ENCODE measurements around the gene ZBTB47.
A peak's percentile ranks its signal among the peaks of the same experiment; 100 is the strongest.

ZBTB47 gene

DNA sequence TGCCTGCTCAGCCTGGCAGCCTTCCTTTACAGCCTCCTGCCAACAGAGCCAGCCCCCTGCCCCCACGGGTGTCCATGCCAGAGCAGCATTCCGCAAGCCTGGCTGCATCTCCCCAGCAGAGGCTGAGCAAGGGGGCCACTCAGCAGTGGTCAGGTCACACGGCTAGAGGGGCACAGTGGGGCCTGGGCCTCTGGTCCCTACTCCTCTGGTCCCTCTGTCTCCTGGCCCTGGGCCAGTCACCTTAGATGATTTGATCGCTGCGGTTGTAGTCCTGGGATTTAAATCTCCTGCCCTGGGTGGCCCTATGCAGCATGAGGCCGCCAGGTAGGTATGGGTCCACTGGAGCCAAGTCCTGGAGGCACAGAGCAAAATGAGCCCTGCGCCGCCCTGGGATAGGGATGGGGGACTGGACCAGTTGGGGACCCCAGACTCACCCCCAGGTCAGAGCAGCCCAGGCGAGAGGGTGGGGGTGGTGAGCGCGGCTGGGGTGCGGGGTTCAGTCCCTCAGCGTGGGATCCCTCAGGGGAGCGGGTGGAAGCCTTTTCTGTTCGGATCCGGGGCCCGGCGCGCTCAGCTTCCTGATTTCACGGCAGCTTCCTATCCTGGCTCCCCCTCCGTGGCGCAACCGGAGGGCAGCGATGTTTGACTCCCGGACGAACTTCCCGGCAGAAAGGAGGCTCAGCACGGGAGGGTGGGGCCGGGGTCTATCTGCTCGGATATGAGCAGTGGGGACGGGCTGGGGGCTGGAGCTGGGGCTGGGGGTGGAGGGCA lies at the start of gene ZBTB47:
TSS of gene ZBTB47 (plus strand) at position 138 of the 771 bp plus-strand sequence. CDS start 4,659 bp downstream, outside the sequence.
- peak; percentile 32 for DNase-seq

DNA sequence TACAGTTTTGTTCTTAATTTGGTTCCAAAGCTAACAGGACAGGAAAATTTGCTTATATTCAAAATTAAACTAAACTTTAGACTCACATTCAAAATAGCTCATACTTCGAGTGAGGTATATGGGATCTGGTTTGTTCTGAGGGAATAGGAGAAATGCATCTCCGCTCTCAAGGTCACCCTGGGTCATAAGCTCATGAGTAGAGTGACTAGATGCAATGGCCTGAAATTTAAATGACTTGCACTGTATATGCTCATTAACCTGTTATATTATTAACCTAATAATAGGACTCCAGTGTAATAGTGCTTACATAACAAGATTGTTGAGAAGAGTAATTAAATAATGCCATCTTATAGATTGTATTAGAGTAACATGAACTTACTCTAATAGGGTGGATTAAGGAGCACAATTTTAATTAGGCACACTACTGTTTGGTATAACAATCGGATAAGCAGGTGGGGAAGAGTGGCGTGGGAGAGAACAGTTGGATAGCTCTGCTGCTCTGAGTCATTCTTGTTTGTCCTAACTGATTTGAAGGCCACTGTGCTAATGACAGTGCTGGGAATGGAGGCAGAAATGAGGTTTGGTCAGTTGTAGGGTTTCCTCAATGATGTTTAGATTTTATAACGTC lies 47.8 kb upstream of the ZBTB47 start:
- no peak for DNase-seq

DNA sequence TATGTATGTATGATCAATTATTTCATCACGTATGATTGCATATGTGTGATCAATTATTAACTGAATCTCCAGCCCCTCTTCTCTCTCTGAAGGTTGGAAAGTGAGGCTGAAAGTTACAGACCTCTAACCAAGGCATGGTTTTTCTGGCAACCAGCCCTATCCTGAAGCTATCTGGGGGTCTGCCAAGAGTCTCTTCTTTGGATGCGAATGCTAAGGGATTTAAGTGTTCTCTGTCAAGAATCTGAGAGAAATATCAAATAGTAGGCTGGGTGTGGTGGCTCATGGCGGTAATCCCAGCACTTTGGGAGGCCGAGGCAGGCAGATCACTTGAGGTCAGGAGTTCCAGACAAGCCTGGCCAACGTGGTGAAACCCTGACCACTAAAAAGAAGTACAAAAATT lies 44.9 kb upstream of the ZBTB47 start:
- DNase-seq: no peak

DNA sequence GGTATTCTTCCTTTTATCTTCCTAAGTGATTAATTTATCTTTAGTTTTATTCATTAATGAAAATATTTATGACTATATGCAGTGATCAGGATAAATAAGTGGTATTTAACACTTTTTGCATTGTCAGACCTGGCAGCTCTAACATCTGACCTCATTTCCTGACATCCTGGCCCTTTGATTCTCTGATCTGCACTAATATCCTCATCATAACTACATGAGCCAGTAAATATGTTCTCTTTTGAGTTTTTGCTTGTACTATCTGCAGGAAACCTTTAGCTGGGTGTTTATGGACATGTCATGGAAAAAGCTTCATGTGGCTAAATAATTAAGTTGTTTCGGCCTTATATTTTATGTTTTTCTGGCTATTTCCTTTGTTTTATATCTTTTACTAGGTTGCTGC lies 42.5 kb upstream of the ZBTB47 start:
- DNase-seq: no peak

DNA sequence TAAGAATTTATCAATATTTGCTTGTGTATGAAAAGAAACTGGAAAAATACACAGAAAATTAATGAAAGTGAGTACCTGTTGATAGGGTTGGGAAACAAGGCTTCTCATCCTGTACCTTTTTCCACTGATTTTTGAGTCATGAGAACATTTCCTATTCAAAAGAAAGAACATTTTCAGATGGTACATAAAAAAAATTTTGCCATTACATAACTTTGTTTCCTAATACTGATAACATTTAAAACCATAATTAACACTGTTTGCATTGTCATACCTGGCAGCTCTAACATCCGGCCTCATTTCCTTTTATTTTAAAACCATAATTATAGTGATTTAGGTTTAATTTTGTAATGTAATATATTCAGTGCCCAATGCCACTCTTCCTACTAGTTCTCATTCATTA lies 41.3 kb upstream of the ZBTB47 start:
- no peak for DNase-seq

DNA sequence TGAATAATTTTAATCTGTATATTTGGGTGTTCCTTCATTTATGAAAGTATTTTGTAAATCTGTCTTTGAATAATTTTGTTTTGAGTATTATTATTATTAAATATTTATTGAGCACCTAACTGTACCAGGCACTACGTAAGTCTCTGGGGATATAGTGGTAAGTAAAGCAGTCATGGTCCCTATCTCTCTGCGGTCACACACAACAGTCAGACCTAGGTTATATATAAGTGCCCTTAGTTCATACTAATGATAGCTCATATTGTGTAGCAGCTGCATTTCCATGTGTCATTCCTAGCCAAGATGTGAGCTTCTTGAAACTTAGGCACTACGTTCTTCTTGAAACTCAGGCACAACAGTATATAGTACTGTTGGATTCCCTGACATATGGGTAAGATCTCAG lies 40.6 kb upstream of the ZBTB47 start:
- DNase-seq: no peak

DNA sequence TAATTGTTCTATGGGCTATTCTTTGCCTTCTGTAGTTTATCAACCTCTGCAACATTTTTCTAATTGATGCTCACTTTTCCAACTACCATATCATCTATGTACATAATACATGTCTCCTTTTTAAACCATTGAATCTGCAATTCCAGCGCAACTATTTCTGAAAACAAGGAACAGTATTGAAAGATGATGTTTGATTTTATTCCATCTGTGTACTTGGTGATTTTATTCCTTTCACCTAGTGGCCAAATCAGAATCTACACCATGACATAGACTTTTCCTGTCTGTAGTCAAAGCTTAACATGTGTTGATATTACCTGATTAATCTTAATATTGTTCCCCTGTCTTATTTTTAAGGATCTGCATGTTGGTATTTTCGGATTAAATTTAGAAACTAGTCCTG lies 40.0 kb upstream of the ZBTB47 start:
- DNase-seq: no peak

DNA sequence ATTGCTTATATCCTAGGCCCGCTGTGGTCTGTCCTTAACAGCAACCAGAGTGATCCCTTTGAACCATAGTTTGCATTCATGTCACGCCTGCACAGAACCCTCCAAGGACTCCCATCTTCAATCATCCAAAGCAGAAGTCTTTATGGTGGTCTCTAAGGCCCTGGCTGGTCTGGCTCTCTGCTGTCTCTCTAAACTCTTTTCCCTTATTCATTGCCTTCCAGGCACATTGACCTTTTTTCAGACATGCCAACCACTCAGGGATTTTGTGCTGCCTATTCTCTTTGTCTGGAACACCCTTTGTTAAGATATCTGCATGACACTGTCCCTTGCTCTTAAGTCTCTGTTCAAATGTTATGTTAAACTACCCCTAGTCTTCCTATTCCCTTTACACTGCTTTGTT lies 21.9 kb upstream of the ZBTB47 start:
- no peak for DNase-seq

DNA sequence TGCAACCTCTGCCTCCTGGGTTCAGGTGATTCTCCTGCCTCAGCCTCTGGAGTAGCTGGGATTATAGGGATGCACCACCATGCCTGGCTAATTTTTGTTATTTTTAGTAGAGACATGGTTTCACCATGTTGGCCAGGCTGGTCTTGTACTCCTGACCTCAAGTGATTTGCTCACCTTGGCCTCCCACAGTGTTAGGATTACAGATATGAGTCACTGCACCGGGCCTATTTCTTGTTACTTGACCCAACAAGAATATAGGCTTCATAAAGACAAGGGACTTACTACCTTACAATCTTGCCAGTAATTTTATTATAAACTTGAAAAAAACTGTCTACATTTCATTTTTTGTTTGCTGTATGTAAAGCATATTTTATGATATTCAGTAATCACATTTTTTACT lies 21.4 kb upstream of the ZBTB47 start:
- DNase-seq: no peak

DNA sequence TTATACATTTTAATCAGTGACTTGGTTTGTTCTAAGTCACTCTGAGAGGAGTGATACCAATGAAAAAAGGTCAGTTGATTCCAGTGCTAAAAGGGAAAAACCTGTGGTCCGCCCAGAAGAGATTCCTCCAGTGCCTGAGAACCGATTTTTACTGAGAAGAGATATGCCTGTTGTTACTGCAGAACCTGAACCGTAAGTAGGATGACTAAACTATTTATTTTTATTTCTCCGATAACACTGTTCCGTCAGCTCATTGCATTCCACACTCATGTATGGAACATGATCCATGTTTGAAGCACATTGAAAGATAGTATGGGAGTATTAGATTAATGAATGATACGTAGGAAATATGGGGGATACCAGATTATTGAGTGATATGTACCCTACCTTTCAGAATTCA lies 20.0 kb upstream of the ZBTB47 start:
- DNase-seq: no peak

DNA sequence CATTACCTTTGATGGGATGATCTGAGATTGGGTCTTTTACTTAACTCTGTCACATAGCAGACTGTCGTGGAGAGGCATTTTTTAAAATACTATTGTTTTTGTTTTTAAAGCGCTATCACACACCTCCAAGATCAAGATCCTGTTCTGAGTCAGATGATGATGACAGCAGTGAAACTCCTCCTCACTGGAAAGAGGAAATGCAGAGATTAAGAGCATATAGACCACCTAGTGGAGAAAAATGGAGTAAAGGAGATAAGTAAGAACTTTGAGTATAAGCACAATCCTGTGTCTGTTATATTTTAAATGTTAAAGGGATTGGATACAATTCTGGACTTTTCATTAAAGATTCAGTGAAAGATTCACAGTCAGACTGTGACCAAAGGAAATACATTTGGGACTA lies 18.4 kb upstream of the ZBTB47 start:
- no peak for DNase-seq

DNA sequence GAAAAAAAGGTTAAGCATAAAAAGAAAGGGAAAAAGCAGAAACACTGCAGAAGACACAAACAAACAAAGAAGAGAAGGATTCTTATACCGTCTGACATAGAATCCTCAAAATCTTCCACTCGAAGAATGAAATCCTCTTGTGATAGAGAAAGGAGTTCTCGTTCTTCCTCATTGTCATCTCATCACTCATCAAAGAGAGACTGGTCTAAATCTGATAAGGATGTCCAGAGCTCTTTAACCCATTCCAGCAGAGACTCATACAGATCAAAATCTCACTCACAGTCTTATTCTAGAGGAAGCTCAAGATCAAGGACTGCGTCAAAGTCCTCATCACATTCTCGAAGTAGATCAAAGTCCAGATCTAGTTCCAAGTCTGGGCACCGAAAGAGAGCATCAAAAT lies 16.5 kb upstream of the ZBTB47 start:
- no peak for DNase-seq

DNA sequence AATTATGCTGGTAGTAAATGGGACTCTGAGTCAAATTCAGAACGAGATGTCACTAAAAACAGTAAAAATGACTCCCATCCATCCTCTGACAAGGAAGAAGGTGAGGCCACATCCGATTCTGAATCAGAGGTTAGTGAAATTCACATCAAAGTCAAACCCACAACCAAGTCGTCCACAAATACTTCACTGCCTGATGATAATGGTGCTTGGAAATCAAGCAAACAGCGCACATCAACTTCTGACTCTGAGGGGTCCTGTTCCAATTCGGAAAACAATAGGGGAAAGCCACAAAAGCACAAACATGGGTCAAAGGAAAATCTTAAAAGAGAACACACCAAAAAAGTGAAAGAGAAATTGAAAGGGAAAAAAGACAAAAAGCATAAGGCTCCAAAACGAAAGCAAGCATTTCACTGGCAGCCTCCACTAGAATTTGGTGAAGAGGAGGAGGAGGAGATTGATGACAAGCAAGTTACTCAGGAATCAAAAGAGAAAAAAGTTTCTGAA lies 15.1 kb upstream of the ZBTB47 start:
- no peak for DNase-seq

DNA sequence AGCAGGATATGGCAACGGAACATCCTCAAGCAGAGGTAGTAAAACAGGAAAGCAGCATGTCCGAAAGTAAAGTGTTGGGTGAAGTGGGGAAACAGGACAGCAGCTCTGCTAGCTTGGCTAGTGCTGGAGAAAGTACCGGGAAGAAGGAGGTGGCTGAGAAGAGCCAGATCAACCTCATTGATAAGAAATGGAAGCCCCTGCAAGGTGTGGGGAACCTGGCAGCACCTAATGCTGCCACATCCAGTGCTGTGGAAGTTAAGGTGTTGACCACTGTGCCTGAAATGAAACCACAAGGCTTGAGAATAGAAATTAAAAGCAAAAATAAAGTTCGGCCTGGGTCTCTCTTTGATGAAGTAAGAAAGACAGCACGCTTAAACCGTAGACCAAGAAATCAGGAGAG lies 14.3 kb upstream of the ZBTB47 start:
- DNase-seq: no peak

DNA sequence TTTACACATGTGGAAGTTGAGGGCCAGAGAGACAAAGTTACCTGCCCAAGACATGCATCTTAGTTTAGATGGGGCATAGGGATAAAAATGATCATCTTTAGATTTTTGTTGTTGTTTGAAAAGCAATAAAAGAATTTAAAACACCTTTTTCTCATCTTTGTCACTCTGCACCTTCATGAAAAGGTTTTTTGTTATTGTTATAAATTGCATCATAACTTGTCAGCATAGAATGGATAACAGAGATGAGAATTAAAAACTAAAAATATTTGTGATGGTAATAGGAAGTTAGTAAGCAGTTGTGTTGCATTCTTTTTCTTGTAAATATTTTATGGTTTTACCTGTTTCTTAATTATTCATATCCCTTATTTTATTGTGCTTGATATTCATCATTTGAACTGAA lies 13.4 kb upstream of the ZBTB47 start:
- no peak for DNase-seq

DNA sequence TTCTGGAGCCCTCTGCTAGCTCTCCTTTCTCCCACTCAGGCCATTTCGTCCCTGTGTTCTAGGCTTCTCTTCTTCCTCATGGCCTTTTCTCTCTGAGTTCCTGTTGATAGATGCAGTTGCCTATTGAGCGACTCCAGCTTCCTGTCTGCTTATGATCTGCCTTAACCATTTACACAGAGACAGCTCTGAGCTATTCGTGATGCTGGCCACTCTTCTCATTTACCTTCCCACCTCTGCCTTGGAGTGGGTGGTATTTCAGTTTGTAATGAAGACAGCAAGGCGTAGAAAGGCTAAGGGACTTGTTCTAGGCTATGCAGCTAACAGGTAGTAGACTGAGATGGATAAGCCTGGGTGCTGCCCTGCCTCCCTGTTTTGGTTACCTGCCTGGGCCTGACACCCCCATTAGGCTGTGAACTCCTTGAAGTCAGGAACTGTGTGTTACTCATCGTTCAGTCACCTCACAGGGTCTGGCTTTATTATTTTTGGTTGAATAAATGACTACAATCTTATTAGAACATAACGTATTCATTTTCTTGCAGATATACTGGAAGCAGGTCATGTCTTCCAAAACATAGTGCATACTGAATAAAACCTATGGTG lies 12.6 kb upstream of the ZBTB47 start:
- DNase-seq: no peak

DNA sequence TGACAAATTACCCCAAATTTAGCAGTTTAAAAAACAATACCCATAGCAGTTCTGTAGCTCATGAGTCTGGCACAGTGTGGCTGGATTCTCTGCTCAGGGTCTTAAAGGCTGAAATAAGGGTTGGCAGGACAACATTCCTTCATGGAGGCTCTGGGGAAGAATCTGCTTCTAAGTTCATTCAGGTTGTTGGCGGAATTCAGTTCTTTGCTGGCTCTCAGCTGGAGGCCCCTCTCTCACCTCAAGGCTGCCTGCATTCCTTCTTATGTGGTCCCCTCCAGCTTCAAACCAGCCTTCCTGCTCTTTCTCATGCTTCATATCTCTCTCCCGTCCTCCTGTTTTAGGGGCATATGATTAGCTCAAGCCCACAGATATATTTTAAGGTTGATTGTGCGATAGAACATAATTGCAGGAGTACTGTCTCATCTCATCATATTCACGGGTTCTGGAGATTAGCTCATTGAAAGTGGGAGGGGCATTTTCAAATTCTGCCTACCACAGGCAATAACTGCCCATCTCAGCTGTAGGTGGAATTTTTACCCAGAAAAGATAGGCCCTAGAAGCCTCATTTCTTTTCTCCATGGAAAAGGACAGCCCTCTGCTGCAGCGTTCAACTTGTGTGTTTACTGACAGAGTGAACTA lies 5.6 kb upstream of the ZBTB47 start:
- no peak for DNase-seq

DNA sequence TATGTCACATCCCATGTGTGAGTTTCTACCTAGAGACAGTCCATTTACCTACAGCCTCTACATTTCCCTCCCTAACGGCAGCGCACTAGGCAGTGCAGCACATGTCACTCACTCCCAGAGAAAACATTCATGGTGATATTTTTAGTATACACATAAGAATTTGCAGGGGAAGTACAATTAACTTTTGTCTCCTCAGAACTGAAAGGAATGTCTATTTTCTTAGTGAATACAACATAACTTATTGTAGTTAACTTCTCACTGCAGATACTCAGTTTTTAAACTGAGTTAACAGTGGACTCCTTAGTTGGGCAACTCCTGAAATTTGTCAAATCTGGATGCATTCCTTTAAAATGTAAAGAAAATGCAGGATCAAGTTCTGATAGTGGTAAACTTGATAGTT lies 4.5 kb upstream of the ZBTB47 start:
- no peak for DNase-seq

DNA sequence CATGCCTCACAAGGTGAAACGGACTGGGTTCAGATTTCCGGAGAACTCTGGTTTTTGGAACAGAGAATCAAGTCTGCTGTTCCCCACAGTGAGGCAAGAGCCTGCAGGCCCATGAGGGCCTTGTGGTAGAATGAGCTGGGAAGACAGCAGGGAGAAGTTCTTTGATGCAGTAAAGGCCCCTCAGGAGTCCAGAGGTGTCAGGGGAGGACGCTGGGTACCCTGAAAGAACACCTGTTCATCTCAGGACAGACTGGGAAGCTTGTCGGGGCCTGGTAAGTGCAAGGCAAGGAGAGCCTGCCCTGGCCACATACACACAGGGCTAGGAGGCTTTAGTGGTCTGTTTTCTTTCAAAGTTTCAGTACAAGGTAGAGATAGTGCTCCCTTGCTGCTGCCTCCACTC lies 3.7 kb upstream of the ZBTB47 start:
- no peak for DNase-seq

DNA sequence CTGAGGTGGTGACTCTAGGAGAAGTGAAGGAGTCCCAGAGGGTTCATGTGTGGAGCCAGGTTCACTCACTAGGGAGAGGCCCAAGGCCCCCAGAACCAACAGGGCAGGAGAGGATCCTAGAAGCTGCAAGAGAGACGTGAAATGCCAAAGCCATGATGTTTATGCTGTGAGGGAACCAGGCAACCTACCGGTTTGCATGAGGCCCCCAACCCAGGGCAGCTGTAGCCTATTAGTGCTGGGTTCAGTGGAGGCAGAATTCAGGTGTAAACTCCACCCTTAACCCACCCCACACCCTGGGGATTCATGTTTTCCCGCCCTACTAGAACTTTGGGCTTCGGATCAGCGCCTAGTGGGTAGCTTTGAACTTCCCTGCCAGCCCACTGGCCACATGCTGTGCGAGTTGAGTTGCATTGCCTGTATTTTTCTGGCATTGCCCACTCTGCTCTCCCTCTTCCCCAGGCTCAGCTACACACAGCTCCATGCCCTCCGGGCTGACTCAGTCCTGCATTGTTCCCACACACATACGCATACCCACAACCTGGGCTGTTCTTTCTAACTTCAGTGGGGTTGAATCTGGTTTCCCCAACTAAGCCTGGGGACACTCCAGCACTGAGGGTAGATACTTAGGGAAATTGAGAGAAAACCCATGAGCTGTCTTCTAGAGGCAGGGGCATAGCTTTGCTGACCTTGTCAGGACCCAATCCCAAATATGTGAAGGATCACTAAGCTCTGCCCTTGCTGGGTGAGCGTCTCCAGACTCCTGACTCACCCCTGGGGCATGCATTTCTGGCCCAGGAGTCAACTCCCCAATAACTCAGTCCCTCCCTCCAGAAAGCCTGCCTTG lies 2.0 kb upstream of the ZBTB47 start:
- no peak for DNase-seq

DNA sequence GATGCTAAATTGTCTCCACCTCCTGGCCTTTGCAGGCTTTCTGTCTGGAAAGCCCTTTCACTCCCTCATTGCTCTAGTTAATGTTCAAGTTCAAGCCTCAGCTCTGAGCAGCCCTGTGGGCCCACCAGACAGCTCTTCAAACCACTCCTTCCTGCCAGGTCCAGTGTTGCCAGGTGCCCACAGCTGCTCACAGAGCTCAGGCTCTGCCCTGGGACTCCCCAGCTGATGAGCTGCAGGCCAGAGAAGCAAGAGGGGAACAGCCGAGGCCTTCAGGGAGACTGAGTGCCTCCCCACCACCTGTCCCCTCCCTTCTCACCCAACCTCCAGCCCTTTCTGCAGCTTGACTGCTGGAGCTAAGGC lies 1.3 kb upstream of the ZBTB47 start:
- no peak for DNase-seq

DNA sequence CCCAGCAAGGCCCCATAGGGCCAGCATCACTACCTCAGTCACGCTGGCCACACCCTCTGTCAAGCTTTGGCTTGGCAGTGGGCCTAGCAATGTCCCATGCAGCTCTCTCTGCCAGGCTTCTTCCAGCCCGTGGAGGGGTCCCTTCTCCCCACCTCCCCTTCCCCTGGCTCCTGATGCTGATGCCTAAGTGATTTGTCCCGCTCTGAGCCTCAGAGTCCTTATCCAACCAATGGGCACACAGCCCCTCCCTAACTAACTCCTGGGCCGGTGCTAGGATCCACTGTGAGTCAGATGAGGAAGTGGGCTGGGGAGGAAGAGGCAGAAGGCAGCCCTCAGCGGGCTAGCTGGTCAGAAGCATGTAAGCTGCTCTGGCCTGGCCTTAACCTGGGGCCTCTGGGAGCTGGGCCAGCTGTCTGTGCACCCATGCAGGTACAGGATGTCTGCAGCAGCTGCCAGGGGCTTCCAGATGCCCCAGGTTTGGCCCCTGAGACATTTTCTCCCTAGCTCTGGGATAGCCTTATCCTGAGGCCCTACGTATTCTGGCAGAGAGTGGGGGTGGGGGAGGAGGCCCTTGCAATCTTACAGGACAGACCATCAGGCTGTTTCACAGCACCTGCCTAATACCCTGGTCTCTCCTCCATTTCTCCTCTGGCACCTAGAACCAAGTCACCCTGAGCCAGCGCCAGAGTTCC lies 740 bp upstream of the ZBTB47 start:
- peak; percentile 56 for DNase-seq

DNA sequence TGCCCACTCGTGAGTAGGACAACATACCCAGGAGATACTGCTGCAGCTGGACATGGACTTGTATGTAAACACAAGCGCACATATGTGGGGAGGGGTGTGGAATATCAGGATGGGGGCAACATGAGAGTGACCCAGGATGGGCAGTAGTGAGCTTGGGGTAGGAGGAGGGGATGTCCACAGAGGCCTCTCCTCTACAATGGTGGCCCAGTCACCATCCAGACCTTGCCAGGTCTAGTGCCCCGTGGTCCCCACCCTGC lies 266 bp upstream of the ZBTB47 start:
- DNase-seq: no peak
